Measurements from ENCODE around the gene UFSP1. TPM values are rescaled to one million over a fixed set of nuclear protein-coding genes. Genes with fewer than 3 reads are reported as not detected.

UFSP1 gene
- total RNA-seq, 1 experiment from 2014 or later = 5.6 TPM

GRCh38 chr7:100863406-100863950 is 26.0 kb downstream of the UFSP1 start:
- H3K9me3 ChIP-seq (ENCODE audit: control insufficient read depth in 1 of 2, insufficient read depth in 1 of 2, low read depth in 1 of 2, low read length in 2 of 2) = no peaks in the 10 kb centered on the region
- ATAC-seq (no peak), DNase-seq (ENCODE audit: low read depth, low spot score) (no peak)
- peaks cover 15% of the 10 kb centered on the region for H3K79me2 ChIP-seq (ENCODE audit: insufficient read depth, low read length)
- no peaks in the 10 kb centered on the region for H3K27me3 ChIP-seq (ENCODE audit: insufficient read depth, low read length)
- H3K4me3 ChIP-seq (replicated peaks in 1 of 2; ENCODE audit: low read depth in 1 of 2, low read length in 2 of 2) = no peak overlapping the region
- no TSS peak for BruUV-seq (replicated peaks)
- no peak overlapping the region for H3K4me2 ChIP-seq (ENCODE audit: low read length)
- CTCF ChIA-PET = no interaction called here
- RAD21 ChIA-PET (ENCODE audit: low non-redundant PET in 1 of 2, low total read pairs in 2 of 2, uncharacterized antibody in 2 of 2, unreplicated experiment in 2 of 2) = no interaction called here
- intact Hi-C loops (cut with micrococcal nuclease) = no loop called here
- no peaks in the 10 kb centered on the region for H4K20me1 ChIP-seq (ENCODE audit: insufficient read depth)
- no peaks in the 10 kb centered on the region for H3K9me2 ChIP-seq (ENCODE audit: insufficient read depth)
- no peak overlapping the region for H3K27ac ChIP-seq (ENCODE audit: low read depth, low read length)
- no peak overlapping the region for H3K9ac ChIP-seq (ENCODE audit: low read length)
- H2AFZ ChIP-seq (ENCODE audit: low read depth, low read length, poor library complexity, severe bottlenecking) = no peak overlapping the region
- no peak for TF ChIP-seq ZBTB33 (IDR thresholded peaks at IDR 0.05; ENCODE audit: extremely low read depth, insufficient replicate concordance, low read length)
- H3K36me3 ChIP-seq (ENCODE audit: control insufficient read depth in 1 of 2, insufficient read depth in 2 of 2, low read length in 2 of 2) = peaks cover 2 to 13% of the 10 kb centered on the region in 2 experiments; a peak in 3 of 4 replicates
- POLR2A ChIA-PET = no interaction called here
- peaks cover 21 to 33% of the 10 kb centered on the region in 2 experiments for H3K4me1 ChIP-seq (ENCODE audit: control insufficient read depth in 1 of 2, insufficient read depth in 2 of 2, low read length in 2 of 2)

GRCh38 chr7:100861616-100861985 is 27.9 kb downstream of the UFSP1 start:
- no peak overlapping the region for H3K4me3 ChIP-seq (replicated peaks in 1 of 2; ENCODE audit: low read depth in 1 of 2, low read length in 2 of 2)
- peaks cover 14 to 22% of the 10 kb centered on the region in 2 experiments for H3K4me1 ChIP-seq (ENCODE audit: control insufficient read depth in 1 of 2, insufficient read depth in 2 of 2, low read length in 2 of 2)
- H3K27ac ChIP-seq (ENCODE audit: low read depth, low read length) = no peak overlapping the region
- ATAC-seq (no peak), DNase-seq (ENCODE audit: low read depth, low spot score) (no peak)
- CTCF ChIA-PET = no interaction called here
- H3K36me3 ChIP-seq (ENCODE audit: control insufficient read depth in 1 of 2, insufficient read depth in 2 of 2, low read length in 2 of 2) = peaks cover 2 to 13% of the 10 kb centered on the region in 2 experiments; a peak in 3 of 4 replicates
- H3K9me2 ChIP-seq (ENCODE audit: insufficient read depth) = no peaks in the 10 kb centered on the region
- BruUV-seq (replicated peaks) = no TSS peak
- no peaks in the 10 kb centered on the region; the same call in 1 of the 2 replicates for H3K79me2 ChIP-seq (ENCODE audit: insufficient read depth, low read length)
- H3K4me2 ChIP-seq (ENCODE audit: low read length) = no peak overlapping the region
- H3K9me3 ChIP-seq (ENCODE audit: control insufficient read depth in 1 of 2, insufficient read depth in 1 of 2, low read depth in 1 of 2, low read length in 2 of 2) = no peaks in the 10 kb centered on the region
- no peak overlapping the region for H2AFZ ChIP-seq (ENCODE audit: low read depth, low read length, poor library complexity, severe bottlenecking)
- no peak for TF ChIP-seq JUND (IDR thresholded peaks at IDR 0.05)
- intact Hi-C loops (cut with micrococcal nuclease) = no loop called here
- RAD21 ChIA-PET (ENCODE audit: low non-redundant PET in 1 of 2, low total read pairs in 2 of 2, uncharacterized antibody in 2 of 2, unreplicated experiment in 2 of 2) = no interaction called here
- no peaks in the 10 kb centered on the region for H4K20me1 ChIP-seq (ENCODE audit: insufficient read depth)
- H3K9ac ChIP-seq (ENCODE audit: low read length) = no peak overlapping the region
- POLR2A ChIA-PET = no interaction called here
- no peaks in the 10 kb centered on the region for H3K27me3 ChIP-seq (ENCODE audit: insufficient read depth, low read length)
